ENCODE results near the gene LRRC23.
A peak's percentile ranks its signal among the peaks of the same experiment; 100 is the strongest.
"Not testable (repeated sequence)": the region's sequence is repeated elsewhere in the genome, so short reads cannot be mapped to it uniquely, and the experiment has no call there.

The LRRC23 gene

GRCh38 chr12:6872073-6873048 is 32.3 kb upstream of the LRRC23 start:
- peak; percentile 70 to 78 for DNase-seq (ENCODE audit: low read depth in 1 of 2, low spot score in 1 of 2)

- DNase-seq (ENCODE audit: low read depth in 1 of 2, low spot score in 1 of 2) = peak; percentile 96 to 98
These were observed 31.3 kb upstream of the LRRC23 start, which contains the start of gene SPSB2 for GRCh38 chr12:6873094-6874014. Gene SPSB2 (minus strand): TSS chr12:6873303. CDS start chr12:6872901, 402 bp downstream.

- DNase-seq (ENCODE audit: low read depth in 1 of 2, low spot score in 1 of 2) = not testable (repeated sequence)
These were observed 30.6 kb upstream of the LRRC23 start for GRCh38 chr12:6874015-6874368.

- not testable (repeated sequence) for DNase-seq (ENCODE audit: low read depth in 1 of 2, low spot score in 1 of 2)
These were observed 24.8 kb upstream of the LRRC23 start for GRCh38 chr12:6879824-6880223.

GRCh38 chr12:6883252-6883651 is 21.4 kb upstream of the LRRC23 start:
- DNase-seq (ENCODE audit: low read depth in 1 of 2, low spot score in 1 of 2) = no peak

- no peak for DNase-seq (ENCODE audit: low read depth in 1 of 2, low spot score in 1 of 2)
These were observed 20.9 kb upstream of the LRRC23 start for GRCh38 chr12:6883683-6884082.

GRCh38 chr12:6884539-6884938 is 20.1 kb upstream of the LRRC23 start:
- DNase-seq (ENCODE audit: low read depth in 1 of 2, low spot score in 1 of 2) = no peak

GRCh38 chr12:6886206-6886999 is 18.2 kb upstream of the LRRC23 start:
- not testable (repeated sequence) for DNase-seq (ENCODE audit: low read depth in 1 of 2, low spot score in 1 of 2)

- no peak for DNase-seq (ENCODE audit: low read depth in 1 of 2, low spot score in 1 of 2)
These were observed 17.2 kb upstream of the LRRC23 start for GRCh38 chr12:6887460-6887859.

GRCh38 chr12:6888360-6888759 is 16.3 kb upstream of the LRRC23 start:
- no peak for DNase-seq (ENCODE audit: low read depth in 1 of 2, low spot score in 1 of 2)

GRCh38 chr12:6888794-6889193 is 15.8 kb upstream of the LRRC23 start:
- DNase-seq (ENCODE audit: low read depth in 1 of 2, low spot score in 1 of 2) = not testable (repeated sequence)

- DNase-seq (ENCODE audit: low read depth in 1 of 2, low spot score in 1 of 2) = not testable (repeated sequence)
These were observed 14.6 kb upstream of the LRRC23 start for GRCh38 chr12:6889775-6890573.

- peak; percentile 97 to 98 for DNase-seq (ENCODE audit: low read depth in 1 of 2, low spot score in 1 of 2)
These were observed 13.6 kb upstream of the LRRC23 start for GRCh38 chr12:6890789-6891645.

- no peak for DNase-seq (ENCODE audit: low read depth in 1 of 2, low spot score in 1 of 2)
These were observed 13.0 kb upstream of the LRRC23 start for GRCh38 chr12:6891646-6892001.

- not testable (repeated sequence) for DNase-seq (ENCODE audit: low read depth in 1 of 2, low spot score in 1 of 2)
These were observed 11.9 kb upstream of the LRRC23 start for GRCh38 chr12:6892683-6893082.

GRCh38 chr12:6894321-6894720 is 10.3 kb upstream of the LRRC23 start:
- no peak for DNase-seq (ENCODE audit: low read depth in 1 of 2, low spot score in 1 of 2)

- DNase-seq (ENCODE audit: low read depth in 1 of 2, low spot score in 1 of 2) = no peak
These were observed 7.7 kb upstream of the LRRC23 start for GRCh38 chr12:6896846-6897435.

- DNase-seq (ENCODE audit: low read depth in 1 of 2, low spot score in 1 of 2) = no peak
These were observed 5.2 kb upstream of the LRRC23 start for GRCh38 chr12:6899427-6899826.
